ENCODE data around the gene FBXO31. TPM values are rescaled to one million over a fixed set of nuclear protein-coding genes. Genes with fewer than 3 reads are reported as not detected.

The FBXO31 gene
- total RNA-seq, 4 donors from 2014 or later, result 89.4 to 241 (median 147) TPM

- DNase-seq (ENCODE audit: low spot score in 2 of 2), result no peak
- no peak for TF ChIP-seq POLR2A (IDR thresholded peaks at IDR 0.05)
- no peak for TF ChIP-seq CTCF (IDR thresholded peaks at IDR 0.05)
- TF ChIP-seq EP300 (IDR thresholded peaks at IDR 0.05), result no peak
- H3K27ac ChIP-seq, result no peak overlapping the region
- H3K27me3 ChIP-seq, result no peaks in the 10 kb centered on the region
- H3K9me3 ChIP-seq, result no peaks in the 10 kb centered on the region
- no peak overlapping the region for H3K4me3 ChIP-seq
- peaks cover 2 to 90% (median 18%) of the 10 kb centered on the region in 3 donors for H3K36me3 ChIP-seq
- peaks cover 0 to 20% (median 0%) of the 10 kb centered on the region in 4 donors for H3K4me1 ChIP-seq
- 82 to 92% methylated on average over 15 of the region's 15 CpGs for WGBS, 2 donors
These were observed 52.9 kb downstream of the FBXO31 start for GRCh38 chr16:87330646-87331045.

GRCh38 chr16:87330257-87330624 lies 53.3 kb downstream of the FBXO31 start:
- Histone ChIP-seq H3K4me3 (no peak overlapping the region), H3K27ac (peak overlapping the region in 2 of 4 donors; percentile 50 to 63), H3K27me3 (no peaks in the 10 kb centered on the region), H3K4me1 (peaks cover 0 to 24% (median 0%) of the 10 kb centered on the region in 4 donors), H3K36me3 (peaks cover 2 to 86% (median 14%) of the 10 kb centered on the region in 3 donors), H3K9me3 (no peaks in the 10 kb centered on the region)
- DNase-seq (ENCODE audit: low spot score in 2 of 2), result no peak
- 93 to 94% methylated on average over 11 of the region's 11 CpGs for WGBS, 2 donors
- TF ChIP-seq EP300 (IDR thresholded peaks at IDR 0.05), result no peak
- no peak for TF ChIP-seq POLR2A (IDR thresholded peaks at IDR 0.05)
- no peak for TF ChIP-seq CTCF (IDR thresholded peaks at IDR 0.05)

- Histone ChIP-seq H3K4me3 (no peak overlapping the region), H3K4me1 (peaks cover 0 to 30% (median 3%) of the 10 kb centered on the region in 4 donors), H3K27ac (peak overlapping the region in 2 of 4 donors; percentile 50 to 63), H3K36me3 (peaks cover 2 to 80% (median 8%) of the 10 kb centered on the region in 3 donors), H3K27me3 (no peaks in the 10 kb centered on the region), H3K9me3 (no peaks in the 10 kb centered on the region)
- 88 to 92% methylated on average over 15 to 20 of the region's 20 CpGs for WGBS, 2 donors
- TF ChIP-seq POLR2A (IDR thresholded peaks at IDR 0.05) (no peak), EP300 (IDR thresholded peaks at IDR 0.05) (no peak), CTCF (IDR thresholded peaks at IDR 0.05) (no peak)
- DNase-seq (ENCODE audit: low spot score in 2 of 2), result no peak
These were observed 53.9 kb downstream of the FBXO31 start for GRCh38 chr16:87329436-87330256.

- 73 to 78% methylated on average over 12 of the region's 12 CpGs for WGBS, 2 donors
- no peak overlapping the region for H3K4me3 ChIP-seq
- H3K4me1 ChIP-seq, result peaks cover 0 to 37% (median 4%) of the 10 kb centered on the region in 4 donors
- no peaks in the 10 kb centered on the region for H3K9me3 ChIP-seq
- TF ChIP-seq EP300 (IDR thresholded peaks at IDR 0.05) (peak in 1 of 2 donors; percentile 70), CTCF (IDR thresholded peaks at IDR 0.05) (no peak), POLR2A (IDR thresholded peaks at IDR 0.05) (no peak)
- no peak for DNase-seq (ENCODE audit: low spot score in 2 of 2)
- peaks cover 0 to 72% (median 7%) of the 10 kb centered on the region in 3 donors for H3K36me3 ChIP-seq
- H3K27ac ChIP-seq, result no peak overlapping the region
- no peaks in the 10 kb centered on the region for H3K27me3 ChIP-seq
These were observed 54.7 kb downstream of the FBXO31 start for GRCh38 chr16:87328846-87329245.

GRCh38 chr16:87327798-87328495 lies 55.6 kb downstream of the FBXO31 start:
- 76 to 85% methylated on average over 18 to 19 of the region's 19 CpGs for WGBS, 2 donors
- TF ChIP-seq CTCF (IDR thresholded peaks at IDR 0.05) (no peak), EP300 (IDR thresholded peaks at IDR 0.05) (no peak), POLR2A (IDR thresholded peaks at IDR 0.05) (no peak)
- H3K27ac ChIP-seq, result peak overlapping the region in 1 of 4 donors; percentile 25

More at GRCh38 chr16:87327798-87328495, 55.6 kb downstream of the FBXO31 start:
- Histone ChIP-seq H3K27me3 (no peaks in the 10 kb centered on the region), H3K4me1 (peaks cover 0 to 32% (median 4%) of the 10 kb centered on the region in 4 donors), H3K9me3 (no peaks in the 10 kb centered on the region), H3K4me3 (no peak overlapping the region), H3K36me3 (peaks cover 0 to 66% (median 7%) of the 10 kb centered on the region in 3 donors)
- DNase-seq (ENCODE audit: low spot score in 2 of 2), result no peak
